HG02588 (cell line): Measurements from ENCODE around the gene NRDC.
A peak's percentile ranks its signal among the peaks of the same experiment; 100 is the strongest.

Experiments
- ATAC-seq: cut with Tn5 transposase; IDR thresholded peaks from one replicate; pipeline ENCODE4 v1.9.1; 2021; ENCODE audit warnings: mild to moderate bottlenecking, moderate library complexity; ENCODE audit not compliant: unreplicated experiment

NRDC gene

GRCh38 chr1:51878616-51879336 lies at the start of gene NRDC:
TSS of gene NRDC (minus strand) at chr1:51878727. CDS start at chr1:51878615, 112 bp downstream.
- peak; percentile 92 for ATAC-seq

GRCh38 chr1:51927029-51927428 lies 48.5 kb upstream of the NRDC start:
- no peak for ATAC-seq

GRCh38 chr1:51926171-51926812 lies 47.8 kb upstream of the NRDC start:
- ATAC-seq = no peak

GRCh38 chr1:51924455-51924854 lies 45.9 kb upstream of the NRDC start:
- no peak for ATAC-seq

- no peak for ATAC-seq
These were observed 43.5 kb upstream of the NRDC start for GRCh38 chr1:51922040-51922439.

GRCh38 chr1:51920130-51920529 lies 41.6 kb upstream of the NRDC start:
- no peak for ATAC-seq

- ATAC-seq = no peak
These were observed 41.2 kb upstream of the NRDC start for GRCh38 chr1:51919684-51920083.

GRCh38 chr1:51916587-51917405 lies 38.3 kb upstream of the NRDC start:
- no peak for ATAC-seq

- no peak for ATAC-seq
These were observed 37.4 kb upstream of the NRDC start for GRCh38 chr1:51915951-51916350.

- no peak for ATAC-seq
These were observed 34.4 kb upstream of the NRDC start for GRCh38 chr1:51912881-51913280.

- ATAC-seq = no peak
These were observed 31.9 kb upstream of the NRDC start for GRCh38 chr1:51910221-51911000.

- ATAC-seq = no peak
These were observed 30.0 kb upstream of the NRDC start for GRCh38 chr1:51908499-51908898.

GRCh38 chr1:51907079-51907702 lies 28.7 kb upstream of the NRDC start:
- no peak for ATAC-seq

GRCh38 chr1:51906306-51907078 lies 28.0 kb upstream of the NRDC start:
- ATAC-seq = no peak

GRCh38 chr1:51902456-51902855 lies 23.9 kb upstream of the NRDC start:
- ATAC-seq = no peak

- no peak for ATAC-seq
These were observed 22.6 kb upstream of the NRDC start for GRCh38 chr1:51901151-51901550.

- ATAC-seq = no peak
These were observed 20.5 kb upstream of the NRDC start for GRCh38 chr1:51899022-51899421.

- no peak for ATAC-seq
These were observed 19.7 kb upstream of the NRDC start for GRCh38 chr1:51898090-51898734.

GRCh38 chr1:51897699-51898031 lies 19.1 kb upstream of the NRDC start:
- ATAC-seq = no peak
